ENCODE measurements around the gene PIWIL1.
A peak's percentile ranks its signal among the peaks of the same experiment; 100 is the strongest.

PIWIL1 gene

GRCh38 chr12:130412384-130412783 is 74.7 kb downstream of the PIWIL1 start:
- no peaks in the 10 kb centered on the region for H3K9me3 Mint-ChIP-seq
- no peaks in the 10 kb centered on the region for H3K36me3 Mint-ChIP-seq (ENCODE audit: low read depth)
- H3K4me3 Mint-ChIP-seq = no peak overlapping the region
- H3K4me1 Mint-ChIP-seq = no peaks in the 10 kb centered on the region
- no peak for TF ChIP-seq CTCF (IDR thresholded peaks at IDR 0.05; ENCODE audit: unreplicated experiment in 3 of 3)
- H3K27ac Mint-ChIP-seq = no peak overlapping the region
- no peaks in the 10 kb centered on the region for H3K27me3 Mint-ChIP-seq (ENCODE audit: low read depth)

- TF ChIP-seq CTCF (IDR thresholded peaks at IDR 0.05; ENCODE audit: unreplicated experiment in 3 of 3) = no peak
- peaks cover 9% of the 10 kb centered on the region for H3K4me1 Mint-ChIP-seq
- no peak overlapping the region for H3K27ac Mint-ChIP-seq
- no peak overlapping the region for H3K4me3 Mint-ChIP-seq
- H3K27me3 Mint-ChIP-seq (ENCODE audit: low read depth) = no peaks in the 10 kb centered on the region
- H3K36me3 Mint-ChIP-seq (ENCODE audit: low read depth) = no peaks in the 10 kb centered on the region
- H3K9me3 Mint-ChIP-seq = no peaks in the 10 kb centered on the region
Measured at GRCh38 chr12:130413909-130414308, 76.2 kb downstream of the PIWIL1 start.

- no peaks in the 10 kb centered on the region for H3K9me3 Mint-ChIP-seq
- H3K36me3 Mint-ChIP-seq (ENCODE audit: low read depth) = no peaks in the 10 kb centered on the region
- peaks cover 9% of the 10 kb centered on the region for H3K4me1 Mint-ChIP-seq
- TF ChIP-seq CTCF (IDR thresholded peaks at IDR 0.05; ENCODE audit: unreplicated experiment in 3 of 3) = no peak
- no peak overlapping the region for H3K27ac Mint-ChIP-seq
- H3K27me3 Mint-ChIP-seq (ENCODE audit: low read depth) = no peaks in the 10 kb centered on the region
- H3K4me3 Mint-ChIP-seq = no peak overlapping the region
Measured at GRCh38 chr12:130414381-130414780, 76.7 kb downstream of the PIWIL1 start.

- Mint-ChIP-seq H3K9me3 (no peaks in the 10 kb centered on the region), H3K36me3 (ENCODE audit: low read depth) (no peaks in the 10 kb centered on the region), H3K27ac (peak overlapping the region in 1 of 3 experiments; percentile 38), H3K4me3 (no peak overlapping the region), H3K27me3 (ENCODE audit: low read depth) (peaks cover 9% of the 10 kb centered on the region), H3K4me1 (peaks cover 9% of the 10 kb centered on the region)
- TF ChIP-seq CTCF (IDR thresholded peaks at IDR 0.05; ENCODE audit: unreplicated experiment in 3 of 3) = no peak
Measured at GRCh38 chr12:130418251-130418650, 80.6 kb downstream of the PIWIL1 start.

GRCh38 chr12:130419116-130419515 is 81.4 kb downstream of the PIWIL1 start:
- no peak overlapping the region for H3K4me3 Mint-ChIP-seq
- no peak overlapping the region for H3K27ac Mint-ChIP-seq
- H3K9me3 Mint-ChIP-seq = no peaks in the 10 kb centered on the region
- no peak for TF ChIP-seq CTCF (IDR thresholded peaks at IDR 0.05; ENCODE audit: unreplicated experiment in 3 of 3)
- H3K27me3 Mint-ChIP-seq (ENCODE audit: low read depth) = peaks cover 9% of the 10 kb centered on the region
- peaks cover 9% of the 10 kb centered on the region for H3K4me1 Mint-ChIP-seq
- H3K36me3 Mint-ChIP-seq (ENCODE audit: low read depth) = no peaks in the 10 kb centered on the region

GRCh38 chr12:130420071-130420470 is 82.4 kb downstream of the PIWIL1 start:
- Mint-ChIP-seq H3K27me3 (ENCODE audit: low read depth) (peaks cover 9% of the 10 kb centered on the region), H3K36me3 (ENCODE audit: low read depth) (no peaks in the 10 kb centered on the region), H3K27ac (no peak overlapping the region), H3K4me3 (no peak overlapping the region), H3K9me3 (no peaks in the 10 kb centered on the region), H3K4me1 (peaks cover 9% of the 10 kb centered on the region)
- no peak for TF ChIP-seq CTCF (IDR thresholded peaks at IDR 0.05; ENCODE audit: unreplicated experiment in 3 of 3)
